HepG2 (cell line): ENCODE data around the gene SEC24D. TPM values are rescaled to one million over a fixed set of nuclear protein-coding genes. Genes with fewer than 3 reads are reported as not detected.

ENCODE experiments used
- ATAC-seq: fragments of 200-7000 bp; cut with Tn5 transposase; 3 replicates; pipeline ENCODE4 v1.9.1; 2020; ENCODE audit warnings: mild to moderate bottlenecking, moderate library complexity
- BruUV-seq: library from RNA; stranded (reverse); fragments of 400-500 nt; replicated peaks from 2 replicates; lab custom pipeline; 2021; lab: Mats Ljungman, UMichigan
- CTCF ChIA-PET: fragments of 300-600 bp; formaldehyde crosslinking; extraction: SDS; loops from one replicate; lab custom pipeline; 2021; ENCODE audit warnings: low total read pairs, inconsistent platforms, low intra/inter-chr PET ratio; lab: Yijun Ruan, JAX
- POLR2A ChIA-PET: fragments of 350-600 bp; sonication (Branson Sonifier 250); formaldehyde crosslinking; loops from one replicate; lab custom pipeline; 2020; ENCODE audit warnings: antibody characterized with exemption, inconsistent platforms; lab: Yijun Ruan, JAX
- DNase-seq: peaks from one replicate; pipeline ENCODE4 v3.0.0-alpha.2; 2015; ENCODE audit warnings: low spot score
- FAIRE-seq: peaks from 3 replicates; lab custom pipeline; 2011; peaks lifted over from hg19 to GRCh38; lab: Jason Lieb, UNC
- H2AFZ ChIP-seq: one replicate; pipeline ENCODE4 v1.6.1; 2011; ENCODE audit warnings: low read length, inconsistent platforms
- H3K27ac ChIP-seq: fragments of 300-600 bp; 3 replicates; pipeline ENCODE4 v1.8.0; 2011; ENCODE audit warnings: mixed run types, mild to moderate bottlenecking, mixed read lengths, low read length, inconsistent platforms; ENCODE audit not compliant: insufficient read depth; ENCODE audit errors: extremely low read length
- H3K27me3 ChIP-seq, 2 experiments: fragments of 200-600 bp in 1 of 2; 2 replicates in 1 of 2; 3 replicates in 1 of 2; pipeline versions ENCODE4 v1.6.0 to v1.8.0; 2011; ENCODE audit warnings: low read length in 2 of 2, mild to moderate bottlenecking in 2 of 2, moderate library complexity in 2 of 2, inconsistent platforms in 1 of 2; ENCODE audit not compliant: insufficient read depth in 2 of 2, control insufficient read depth in 1 of 2
- H3K36me3 ChIP-seq, 2 experiments: fragments of 200-600 bp in 1 of 2; replicated peaks in 1 of 2; 2 replicates in 1 of 2; 3 replicates in 1 of 2; pipeline versions ENCODE4 v1.5.1 to v1.8.0; 2011; ENCODE audit warnings: low read length in 2 of 2, inconsistent platforms in 1 of 2; ENCODE audit not compliant: insufficient read depth in 2 of 2, control insufficient read depth in 1 of 2
- H3K4me1 ChIP-seq: 2 replicates; pipeline ENCODE4 v1.5.1; 2012; ENCODE audit warnings: low read length, inconsistent platforms; ENCODE audit not compliant: insufficient read depth
- H3K4me2 ChIP-seq: 2 replicates; pipeline ENCODE4 v1.6.0; 2011; ENCODE audit warnings: low read depth, low read length, inconsistent platforms
- H3K4me3 ChIP-seq, 3 experiments: fragments of 200-600 bp in 1 of 3; sonication (generic), shearing (Covaris generic) in 1 of 3; replicated peaks in 1 of 3; 2 replicates each; pipeline ENCODE4 v1.5.1; 2011 to 2016; ENCODE audit warnings: low read length in 3 of 3, inconsistent platforms in 2 of 3, low read depth in 2 of 3, mild to moderate bottlenecking in 2 of 3, control low read depth in 1 of 3, mixed read lengths in 1 of 3; ENCODE audit not compliant: insufficient read depth in 1 of 3
- H3K79me2 ChIP-seq: one replicate; pipeline ENCODE4 v1.6.1; 2011; ENCODE audit warnings: low read length, inconsistent platforms; ENCODE audit not compliant: insufficient read depth
- H3K9ac ChIP-seq: 2 replicates; pipeline ENCODE4 v1.6.0; 2011; ENCODE audit warnings: mild to moderate bottlenecking, low read depth, low read length, inconsistent platforms; ENCODE audit not compliant: insufficient read depth
- H3K9me3 ChIP-seq: 2 replicates; pipeline ENCODE4 v1.5.1; 2012; ENCODE audit warnings: mild to moderate bottlenecking, low read length
- H4K20me1 ChIP-seq: 2 replicates; pipeline ENCODE4 v1.6.0; 2011; ENCODE audit warnings: inconsistent platforms, mild to moderate bottlenecking, low read length, moderate library complexity; ENCODE audit not compliant: insufficient read depth
- MXD4 ChIP-seq: IDR thresholded peaks from 2 replicates; pipeline ENCODE4 v1.6.1; 2016; ENCODE audit warnings: mild to moderate bottlenecking, missing biosample characterization, missing genetic modification reagents
- POGZ ChIP-seq: sonication (generic); formaldehyde crosslinking; IDR thresholded peaks from 2 replicates; pipeline ENCODE4 v1.4.0; 2020; ENCODE audit warnings: mild to moderate bottlenecking, missing genetic modification reagents
- SMAD9 ChIP-seq: sonication (generic); formaldehyde crosslinking; IDR thresholded peaks from 2 replicates; pipeline ENCODE4 v1.5.1; 2020; ENCODE audit warnings: mild to moderate bottlenecking, missing genetic modification reagents
- SP2 ChIP-seq: sonication (generic); formaldehyde crosslinking; IDR thresholded peaks from 2 replicates; pipeline ENCODE4 v1.5.1; 2020; ENCODE audit warnings: mild to moderate bottlenecking, missing genetic modification reagents
- SRY ChIP-seq: sonication (generic); formaldehyde crosslinking; IDR thresholded peaks from 2 replicates; pipeline ENCODE4 v1.8.0; 2022; ENCODE audit warnings: mild to moderate bottlenecking, missing genetic modification reagents
- TAF1 ChIP-seq: sonication (generic); formaldehyde crosslinking; IDR thresholded peaks from 2 replicates; pipeline ENCODE4 v1.4.0; 2020; ENCODE audit warnings: missing genetic modification reagents
- TEAD2 ChIP-seq: sonication (generic); formaldehyde crosslinking; IDR thresholded peaks from 2 replicates; pipeline ENCODE4 v1.9.0; 2021; ENCODE audit warnings: missing genetic modification reagents
- TP53 ChIP-seq: sonication (generic); formaldehyde crosslinking; conservative IDR thresholded peaks from 2 replicates; pipeline ENCODE4 v1.4.0; 2020; ENCODE audit warnings: missing genetic modification reagents
- ZFP91 ChIP-seq: sonication (generic); formaldehyde crosslinking; IDR thresholded peaks from 2 replicates; pipeline ENCODE4 v1.9.0; 2022; ENCODE audit warnings: missing genetic modification reagents, mild to moderate bottlenecking, borderline replicate concordance
- ZNF382 ChIP-seq: sonication (generic); formaldehyde crosslinking; IDR thresholded peaks from 2 replicates; pipeline ENCODE4 v1.5.0; 2020; ENCODE audit warnings: missing genetic modification reagents, mild to moderate bottlenecking, borderline replicate concordance
- ZNF543 ChIP-seq: sonication (generic); formaldehyde crosslinking; IDR thresholded peaks from 2 replicates; pipeline ENCODE4 v1.4.0; 2020; ENCODE audit warnings: mild to moderate bottlenecking, missing genetic modification reagents
- ZNF567 ChIP-seq: sonication (generic); formaldehyde crosslinking; IDR thresholded peaks from 2 replicates; pipeline ENCODE4 v1.8.1; 2023; ENCODE audit warnings: mild to moderate bottlenecking, missing genetic modification reagents, borderline replicate concordance
- ZNF614 ChIP-seq: IDR thresholded peaks from 2 replicates; pipeline ENCODE4 v1.6.1; 2018; ENCODE audit warnings: missing biosample characterization, missing genetic modification reagents, inconsistent platforms, borderline replicate concordance
- ZNF737 ChIP-seq: sonication (generic); formaldehyde crosslinking; IDR thresholded peaks from 2 replicates; pipeline ENCODE4 v1.5.0; 2020; ENCODE audit warnings: missing genetic modification reagents, mild to moderate bottlenecking, borderline replicate concordance
- WGBS: methylation state at CpG from one replicate; pipeline ENCODE4 v1.1.6; 2017; ENCODE audit warnings: low lambda C conversion rate; 5-methylcytosine and 5-hydroxymethylcytosine counted together
- in situ Hi-C: cut with HindIII; loops from 2 replicates; pipeline ENCODE4 v1.10.0; 2017; ENCODE audit warnings: low pct_unique_long_range_greater_than_20kb; ENCODE audit not compliant: extremely low pct_ligation_motif_present
- intact Hi-C: fragments of 100-400 bp; cut with micrococcal nuclease; formaldehyde crosslinking; loops from one replicate; pipeline ENCODE4 v1.10.0; 2022; ENCODE audit not compliant: unreplicated experiment
- polyA plus RNA-seq, 8 experiments: library from polyadenylated mRNA; depleted of rRNA in 3 of 8; stranded (reverse) in 7 of 8; unstranded in 1 of 8; fragments of >200 nt; fragmentation: Illumina TruSeq in 4 of 8; extraction: Trizol in 4 of 8; gene quantifications; 2 replicates each; pipeline versions ENCODE4 v1.2.1 to v1.2.3, GENCODE V29; 2011 to 2016; ENCODE audit warnings: low read depth in 4 of 8, missing spikeins in 1 of 8, mixed read lengths in 1 of 8; ENCODE audit not compliant: insufficient read depth in 1 of 8
- total RNA-seq, 5 experiments: library from RNA; depleted of rRNA; stranded (reverse); fragments of >200 nt; fragmentation: Illumina TruSeq; extraction: Trizol; gene quantifications; 2 replicates each; pipeline ENCODE4 v1.2.3, GENCODE V29; 2016; ENCODE audit warnings: low read depth in 1 of 5

SEC24D gene
- total and polyA plus RNA-seq, 2 of the 13 experiments (the other 11 are each of a cell fraction or from before 2014, with no cell fraction given), result 30.0 to 51.1 TPM

- no peak for TF ChIP-seq ZFP91 (CRISPR knock-in tag)
- no peak for TF ChIP-seq ZNF737
- TF ChIP-seq ZNF382 (CRISPR knock-in tag), result no peak
- TF ChIP-seq TEAD2 (CRISPR knock-in tag), result no peak
- no peak for TF ChIP-seq POGZ
- no peak for TF ChIP-seq SP2 (CRISPR knock-in tag)
- no peak for TF ChIP-seq SMAD9 (CRISPR knock-in tag)
- TF ChIP-seq SRY (CRISPR knock-in tag), result no peak
- TF ChIP-seq ZNF543 (CRISPR knock-in tag), result no peak
- TF ChIP-seq TAF1 (CRISPR knock-in tag), result no peak
- TF ChIP-seq ZNF614 (CRISPR knock-in tag), result no peak
- TF ChIP-seq ZNF567 (CRISPR knock-in tag), result no peak
- TF ChIP-seq MXD4 (CRISPR knock-in tag), result no peak
- TF ChIP-seq TP53 (CRISPR knock-in tag), result no peak
- H3K27ac ChIP-seq, result no peak overlapping the region
- no TSS peak for BruUV-seq
These were observed 97.8 kb downstream of the SEC24D start for GRCh38 chr4:118738090-118738489.

More at GRCh38 chr4:118738090-118738489, 97.8 kb downstream of the SEC24D start:
- ATAC-seq (no peak), DNase-seq (no peak), FAIRE-seq (no peak)
- intact Hi-C loops, result no loop called here
- Histone ChIP-seq H3K4me1 (0 out of 2 replicates have a peak, but pooled peaks cover 6% of the 10 kb centered on the region), H3K4me3 (no peak overlapping the region), H3K9me3 (no peaks in the 10 kb centered on the region), H3K4me2 (no peak overlapping the region), H2AFZ (no peak overlapping the region), H4K20me1 (no peaks in the 10 kb centered on the region; the same call in 1 of the 2 replicates), H3K79me2 (no peaks in the 10 kb centered on the region), H3K36me3 (peaks cover 14 to 71% of the 10 kb centered on the region in 2 experiments), H3K9ac (no peak overlapping the region), H3K27me3 (no peaks in the 10 kb centered on the region)
- POLR2A ChIA-PET, result no interaction called here
- CTCF ChIA-PET, result no interaction called here
- in situ Hi-C loops, result no loop called here
- whole genome bisulfite sequencing, result 96% methylated on average over 3 of the region's 3 CpGs
